Stimulated activated CD4-positive, alpha-beta T cell treated with anti-CD3 and anti-CD28 coated beads, Interleukin-12 subunit alpha, Interleukin-12 subunit beta, amount 100 ng/mL, for 4 hours (primary cell): Measurements from ENCODE around the gene GALK2.
"Not testable (repeated sequence)": the region's sequence is repeated elsewhere in the genome, so short reads cannot be mapped to it uniquely, and the experiment has no call there.

Source experiments
- DNase-seq: peaks from one replicate; pipeline ENCODE4 v3.0.0-alpha.2; 2020

GALK2 gene

DNA sequence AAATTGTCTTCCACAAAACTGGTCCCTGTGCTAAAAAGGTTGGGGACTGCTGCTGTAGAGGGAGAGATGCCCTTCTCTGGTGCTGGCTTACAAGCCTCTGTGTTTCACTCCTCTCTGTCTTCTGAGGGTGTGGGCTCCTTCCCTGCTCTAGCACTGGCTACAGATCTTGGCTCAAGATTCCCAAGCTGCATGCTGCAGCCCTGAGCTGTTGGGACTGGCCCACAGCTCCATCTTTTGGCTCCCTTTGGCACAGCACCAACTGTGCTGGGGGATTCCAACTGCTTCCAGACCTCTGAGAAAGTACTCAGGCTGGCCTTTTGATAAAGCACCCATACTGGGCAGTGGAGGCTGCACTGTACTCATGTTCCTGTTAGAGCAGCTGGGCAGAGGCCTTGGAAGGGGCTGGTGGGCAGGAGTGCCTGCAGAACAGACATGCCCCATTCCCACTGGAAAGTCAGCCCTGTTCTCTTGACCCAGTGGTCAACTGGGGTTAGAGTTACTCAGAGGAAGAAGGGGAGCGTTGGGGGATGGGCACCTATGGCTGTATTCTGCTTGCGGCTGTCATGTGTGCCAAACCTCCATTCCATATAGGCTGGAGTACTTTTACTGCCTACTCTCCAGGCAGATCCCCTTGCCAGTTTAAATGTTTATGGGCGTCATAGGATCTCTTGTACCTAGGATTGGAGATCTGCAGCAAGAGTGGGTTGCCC lies 55.7 kb downstream of the GALK2 start:
- DNase-seq = no peak

DNA sequence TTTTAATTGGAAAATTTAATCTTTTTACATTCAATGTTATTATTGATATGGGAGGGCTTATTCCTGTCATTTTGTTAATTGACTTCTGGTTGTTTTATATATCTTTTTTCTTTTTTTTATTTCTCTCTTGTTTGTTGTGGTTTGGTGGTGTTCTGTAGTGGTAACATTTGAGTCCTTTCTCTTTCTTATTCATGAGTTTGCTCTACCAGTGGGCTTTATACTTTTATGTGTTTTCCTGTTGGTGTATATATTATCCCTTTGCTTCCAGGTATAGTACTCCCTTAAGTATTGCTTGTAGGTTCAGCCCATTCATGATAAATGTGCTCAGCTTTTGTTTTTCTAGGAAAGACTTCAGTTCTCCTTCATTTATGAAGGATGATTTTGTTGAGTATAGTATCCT lies 57.6 kb downstream of the GALK2 start:
- no peak for DNase-seq

DNA sequence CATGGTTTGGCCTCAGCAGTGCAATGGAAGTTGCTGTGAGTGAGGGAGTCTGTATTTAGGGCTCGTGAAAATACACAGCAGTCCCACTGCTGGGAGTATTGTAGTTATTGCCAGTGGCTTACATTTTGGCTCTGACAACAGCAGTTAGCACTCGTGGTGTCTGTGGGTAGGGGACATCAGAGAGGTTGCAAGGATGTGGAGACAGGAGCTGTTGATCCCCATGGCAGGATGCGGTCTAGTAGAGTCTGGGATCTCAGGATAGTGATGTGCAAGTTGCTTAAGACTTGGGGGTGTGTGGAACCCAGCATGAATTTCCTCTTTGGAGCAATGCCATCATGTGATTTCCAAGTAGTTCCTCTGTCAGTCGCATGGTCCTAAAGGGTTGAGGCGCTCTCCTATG lies 59.9 kb downstream of the GALK2 start:
- DNase-seq = no peak

DNA sequence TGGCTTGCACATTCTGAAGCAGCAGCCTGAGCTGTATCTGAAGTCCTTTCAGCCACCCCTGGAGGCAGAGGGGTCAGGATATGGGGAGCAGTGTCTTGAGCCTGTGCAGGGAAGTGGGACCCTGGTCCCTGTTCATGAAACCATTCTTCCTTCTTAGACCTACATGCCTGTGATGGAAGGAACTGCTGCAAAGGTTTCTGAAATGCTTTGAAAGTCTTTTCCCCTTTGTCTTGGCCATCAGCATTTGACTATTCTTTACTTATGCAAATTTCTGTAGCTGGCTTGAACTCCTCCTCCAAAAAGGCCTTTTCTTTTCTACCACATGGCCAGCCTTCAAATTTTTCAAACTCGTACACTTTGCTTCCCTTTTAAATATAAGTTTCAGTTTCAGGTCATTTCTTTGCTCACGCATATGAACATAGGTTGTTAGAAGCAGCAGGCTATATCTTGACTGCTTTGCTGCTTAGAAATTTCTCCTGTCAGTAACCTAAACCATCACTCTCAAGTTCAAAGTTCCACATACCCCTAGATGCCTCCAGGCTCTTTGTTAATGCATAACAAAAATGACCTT lies 62.3 kb downstream of the GALK2 start:
- DNase-seq = no peak

DNA sequence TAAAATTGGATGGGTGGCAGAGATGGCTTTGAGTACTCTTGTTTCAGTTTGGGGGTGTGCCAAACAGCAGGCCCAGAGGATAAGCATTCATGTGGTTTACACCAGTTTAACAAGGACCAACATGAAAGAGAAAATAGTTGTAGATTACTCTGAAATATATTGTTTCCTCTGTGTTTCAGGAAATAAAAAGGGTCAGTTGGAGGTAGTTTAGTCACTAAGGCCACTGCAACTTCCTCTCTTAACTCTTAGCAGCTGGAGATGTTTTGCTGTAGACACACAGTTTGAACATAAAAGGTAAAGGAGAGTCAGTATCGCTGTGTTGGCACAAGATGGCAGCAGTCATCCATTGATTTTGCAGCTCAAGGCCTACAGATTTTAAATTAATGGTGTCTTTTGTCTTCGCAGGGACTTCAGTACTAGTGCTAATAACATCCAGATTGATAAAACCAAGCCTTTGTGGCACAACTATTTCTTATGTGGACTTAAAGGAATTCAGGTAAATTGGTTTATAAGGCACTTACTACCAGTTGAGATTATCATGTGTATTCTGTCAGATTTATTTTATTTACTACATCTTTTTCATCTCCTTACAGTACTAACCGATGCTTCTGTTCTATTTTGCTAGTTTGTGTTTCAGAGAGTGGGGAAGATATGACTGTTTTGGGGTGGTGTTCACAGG lies 65.5 kb downstream of the GALK2 start:
- peak; percentile 10 for DNase-seq

DNA sequence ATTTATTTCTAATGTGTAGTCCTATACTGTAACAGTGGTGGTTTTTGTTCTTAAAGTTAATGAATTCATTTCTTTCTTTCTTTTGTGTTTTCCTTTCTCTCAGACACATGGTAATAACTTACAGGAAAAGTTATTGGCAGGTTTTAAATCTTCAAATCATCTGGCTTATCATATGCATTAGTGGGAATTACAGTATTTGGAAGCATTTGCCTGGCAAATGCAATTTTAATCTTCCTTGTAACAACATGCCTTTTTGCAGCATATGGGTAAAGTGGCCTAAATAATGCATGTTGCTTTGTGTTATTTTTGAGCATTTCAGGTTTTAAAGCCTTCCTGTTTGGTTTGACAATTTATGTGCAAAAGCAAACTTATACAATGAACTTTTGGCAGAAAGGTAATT lies 66.8 kb downstream of the GALK2 start:
- DNase-seq = no peak

DNA sequence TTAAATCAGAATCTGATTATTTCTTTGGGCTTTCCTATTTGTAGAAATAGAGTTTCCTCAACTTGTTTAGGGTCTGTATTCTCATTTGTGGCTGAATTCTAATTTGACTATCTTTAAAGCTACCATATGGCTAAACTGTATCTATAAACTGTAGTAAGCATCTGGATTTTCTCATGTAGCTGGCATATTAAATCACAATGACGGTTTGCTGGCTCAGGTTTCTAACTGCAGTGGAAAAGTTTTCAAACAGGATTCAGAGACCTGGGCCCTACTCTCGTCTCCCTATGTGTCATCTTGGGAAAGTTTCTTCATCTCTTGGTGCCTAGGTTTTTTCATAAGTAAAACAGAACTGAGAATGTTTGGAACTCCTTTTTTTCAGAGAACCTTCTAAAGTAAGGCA lies 68.3 kb downstream of the GALK2 start:
- no peak for DNase-seq

DNA sequence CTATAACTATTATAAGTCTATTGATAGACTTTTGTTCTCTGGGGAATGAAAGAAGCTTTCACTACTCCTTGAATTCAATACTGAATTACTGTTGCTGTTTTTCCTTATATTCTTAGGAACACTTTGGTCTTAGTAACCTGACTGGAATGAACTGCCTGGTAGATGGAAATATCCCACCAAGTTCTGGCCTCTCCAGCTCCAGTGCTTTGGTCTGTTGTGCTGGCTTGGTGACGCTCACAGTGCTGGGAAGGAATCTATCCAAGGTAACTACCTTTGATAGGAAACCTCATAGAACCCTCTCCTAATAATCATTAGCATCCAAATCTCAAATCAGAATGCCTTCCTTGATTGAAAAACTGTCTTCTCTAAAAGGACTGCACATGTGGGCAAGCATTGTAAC lies 69.1 kb downstream of the GALK2 start:
- no peak for DNase-seq

DNA sequence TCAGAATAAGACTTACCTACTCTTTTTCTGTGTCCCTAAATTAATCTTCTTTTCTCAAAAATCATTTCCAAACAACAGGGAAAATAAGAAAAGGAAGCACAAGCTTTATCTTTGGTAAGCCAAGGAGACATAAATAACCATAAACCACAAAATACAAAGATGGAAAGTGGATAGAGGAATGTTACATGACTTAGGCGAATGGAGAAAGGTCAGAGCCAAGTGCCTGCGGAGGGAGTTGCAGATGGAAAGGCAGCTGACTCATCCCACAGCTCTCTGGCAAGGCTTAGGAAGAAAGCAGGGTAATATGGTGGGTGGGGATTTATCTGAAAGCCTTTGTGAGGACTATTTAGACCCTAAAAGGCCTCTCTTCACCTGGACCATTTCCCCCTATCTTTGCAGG lies 72.8 kb downstream of the GALK2 start:
- no peak for DNase-seq

DNA sequence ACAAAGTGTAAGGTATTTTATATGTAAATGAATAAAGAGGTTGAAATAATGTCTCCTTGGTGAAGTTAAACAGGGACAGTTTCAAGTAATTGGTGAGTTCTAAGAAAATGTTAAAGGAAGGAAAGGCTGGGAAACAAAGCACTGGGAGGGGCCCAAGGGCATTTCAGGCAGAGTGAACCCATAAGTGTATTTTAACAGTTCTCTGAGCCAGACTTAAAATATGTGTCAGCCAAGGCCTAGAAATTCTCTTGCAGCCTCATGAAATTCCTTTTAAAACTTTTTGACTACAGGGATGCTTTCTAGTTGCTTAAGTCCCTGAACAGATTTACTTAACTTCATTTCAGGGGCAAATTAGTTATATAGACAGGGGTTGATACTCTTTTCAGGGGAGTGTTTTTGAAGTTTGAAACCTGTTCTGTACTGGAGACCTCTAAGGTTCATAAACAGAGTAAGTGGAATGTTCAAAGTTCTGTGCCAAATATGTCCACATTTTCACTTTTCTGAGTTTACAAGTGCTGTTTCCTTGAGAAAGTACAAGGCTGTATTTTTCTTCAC lies 77.6 kb downstream of the GALK2 start:
- DNase-seq = no peak

DNA sequence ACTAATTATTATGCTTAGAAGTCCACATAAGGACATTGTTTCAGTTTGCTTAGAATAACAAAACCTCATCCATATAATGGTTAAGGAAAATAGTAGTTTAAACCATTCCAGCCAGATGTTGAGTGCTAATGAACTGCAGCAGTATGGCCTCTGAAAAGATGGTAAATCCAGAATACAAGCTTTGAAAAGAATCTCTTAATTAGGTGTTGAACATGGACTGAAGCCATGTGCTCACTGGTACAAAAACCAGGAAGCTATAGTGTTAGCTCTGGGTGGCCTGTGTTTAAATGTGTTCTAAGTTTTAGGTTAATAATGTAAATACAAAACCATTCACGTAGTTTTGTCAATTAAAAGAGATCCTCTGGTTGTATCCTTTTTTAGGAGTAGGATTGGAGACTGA lies 78.2 kb downstream of the GALK2 start:
- DNase-seq = no peak

DNA sequence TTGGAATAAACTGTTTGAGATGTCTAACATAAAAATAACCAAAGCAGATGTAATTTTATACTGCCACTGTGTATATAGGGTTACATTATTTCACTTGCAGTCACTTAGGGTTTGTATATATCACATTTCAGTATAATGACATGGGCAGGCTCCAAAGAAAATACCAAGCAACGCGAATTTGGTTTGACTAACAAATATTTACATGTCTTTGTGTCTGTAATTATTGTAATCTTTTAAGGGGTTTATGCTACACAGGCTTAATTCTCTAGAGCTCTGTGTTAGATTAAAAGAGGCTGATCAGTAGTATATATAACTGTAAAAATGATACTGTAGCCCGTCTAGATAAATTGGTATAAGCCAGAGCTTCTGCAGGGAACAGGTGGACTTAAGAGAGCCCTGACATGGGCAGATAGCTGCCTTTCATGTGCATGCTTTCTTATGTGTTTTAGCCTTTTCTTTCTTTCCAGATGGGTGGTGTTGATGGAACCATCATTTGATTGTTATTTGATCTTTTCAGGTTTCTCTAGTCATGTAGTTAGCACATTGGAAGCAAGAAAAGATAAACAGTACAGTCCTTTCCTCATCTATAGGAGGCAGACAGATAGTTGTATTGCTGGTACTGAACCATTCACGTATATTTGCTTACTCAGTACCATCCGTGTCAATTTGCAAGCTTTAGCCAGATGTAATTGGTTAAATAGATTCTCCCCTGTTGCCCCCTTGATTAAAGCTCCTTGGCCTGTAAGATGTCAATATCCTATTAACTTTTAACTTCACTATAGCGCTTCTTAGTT lies 86.1 kb downstream of the GALK2 start:
- DNase-seq = no peak

DNA sequence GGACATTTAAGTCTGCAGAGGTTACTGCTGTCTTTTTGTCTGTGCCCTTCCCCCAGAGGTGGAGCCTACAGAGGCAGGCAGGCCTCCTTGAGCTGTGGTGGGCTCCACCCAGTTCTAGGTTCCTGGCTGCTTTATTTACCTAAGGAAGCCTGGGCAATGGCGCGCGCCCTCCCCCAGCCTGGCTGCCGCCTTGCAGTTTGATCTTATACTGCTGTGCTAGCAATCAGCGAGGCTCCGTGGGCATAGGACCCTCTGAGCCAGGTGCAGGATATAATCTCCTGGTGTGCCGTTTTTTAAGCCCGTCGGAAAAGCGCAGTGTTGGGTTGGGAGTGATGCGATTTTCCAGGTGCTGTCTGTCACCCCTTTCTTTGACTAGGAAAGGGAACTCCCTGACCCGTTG lies 95.1 kb downstream of the GALK2 start:
- DNase-seq = not testable (repeated sequence)

DNA sequence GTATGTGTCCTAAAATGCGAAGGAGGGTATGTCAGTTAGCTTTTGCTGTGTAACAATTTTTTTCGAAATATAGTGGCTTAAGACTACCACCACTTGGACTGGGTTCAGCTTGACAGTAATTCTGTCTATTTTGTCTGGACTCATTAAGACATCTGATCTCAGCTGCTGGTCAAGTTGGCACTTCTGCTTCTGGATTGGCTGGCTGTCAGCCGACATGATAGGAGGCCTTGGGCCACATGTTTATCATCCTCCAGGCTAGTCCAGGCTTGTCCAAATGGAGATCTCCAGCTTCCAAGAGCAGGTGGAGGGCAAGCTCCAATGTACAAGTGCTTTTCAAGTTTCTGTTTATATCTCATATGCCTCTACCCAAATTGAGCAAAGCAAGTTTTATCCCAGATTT lies 95.9 kb downstream of the GALK2 start:
- no peak for DNase-seq

DNA sequence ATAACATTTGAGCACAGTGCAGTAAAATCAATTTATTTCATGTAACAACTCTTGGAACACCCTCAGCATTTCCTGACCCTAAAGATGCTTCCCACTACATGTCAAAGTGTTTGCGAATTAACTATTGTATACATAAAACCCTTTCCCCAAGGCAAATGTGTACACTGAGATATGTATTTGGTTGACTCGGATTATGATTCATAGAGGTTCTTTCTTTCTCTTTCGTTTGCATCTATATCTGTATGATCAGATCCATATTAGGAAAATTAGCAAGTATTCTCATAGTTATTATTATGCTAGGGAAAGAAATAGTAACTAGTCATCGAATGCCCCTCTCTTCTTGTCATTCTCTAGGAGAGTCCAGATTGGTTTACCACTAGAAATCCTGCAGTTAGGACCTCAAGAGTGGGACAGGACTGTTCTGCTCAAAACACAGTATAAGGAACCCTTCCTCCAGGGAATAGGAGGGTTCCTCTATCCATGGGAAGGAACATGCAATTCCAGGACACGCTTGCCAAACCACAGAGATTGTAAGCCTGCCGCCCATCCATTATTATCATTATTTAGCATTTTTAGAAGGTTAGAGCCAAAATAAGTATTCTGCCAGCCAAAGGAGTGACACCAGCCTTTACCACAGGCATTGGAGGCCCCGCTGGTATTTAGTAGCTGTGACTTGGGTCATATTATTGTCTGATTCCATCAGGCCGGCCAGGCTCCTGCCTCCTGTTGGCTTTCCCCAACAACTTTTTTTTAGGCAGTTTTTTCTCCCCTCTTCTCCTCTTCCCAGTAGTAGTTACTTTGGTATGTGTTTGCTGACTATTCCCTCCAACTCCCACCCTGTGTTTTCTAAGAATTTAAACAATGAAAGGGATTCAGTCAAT lies 100.7 kb downstream of the GALK2 start:
- no peak for DNase-seq

DNA sequence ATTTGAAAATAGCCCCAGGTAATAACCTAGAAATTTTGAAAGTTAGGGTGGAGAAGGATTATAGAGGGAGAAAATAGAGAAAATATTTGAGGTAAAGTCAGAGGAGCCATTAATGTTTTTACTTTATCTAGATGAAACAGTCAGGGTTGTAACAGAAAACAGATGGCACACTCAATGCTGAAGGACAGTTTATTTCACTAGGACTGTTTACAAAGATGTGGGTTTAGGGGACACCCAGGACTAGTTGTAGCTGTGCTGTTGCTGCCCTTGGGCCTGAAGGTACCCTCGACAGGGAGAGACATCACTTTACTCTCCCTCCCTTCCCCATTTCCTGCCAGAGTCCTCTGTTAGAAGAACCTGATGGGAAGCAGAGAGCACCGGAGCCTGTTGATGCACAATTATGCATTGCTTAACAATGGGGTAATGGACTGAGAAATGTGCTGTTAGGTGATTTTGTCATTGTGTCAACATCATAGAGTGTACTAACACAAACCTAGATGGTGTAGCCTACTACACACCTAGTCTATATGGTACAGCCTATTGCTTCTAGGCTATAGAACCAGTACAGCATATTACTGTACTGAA lies 103.8 kb downstream of the GALK2 start:
- DNase-seq = no peak

DNA sequence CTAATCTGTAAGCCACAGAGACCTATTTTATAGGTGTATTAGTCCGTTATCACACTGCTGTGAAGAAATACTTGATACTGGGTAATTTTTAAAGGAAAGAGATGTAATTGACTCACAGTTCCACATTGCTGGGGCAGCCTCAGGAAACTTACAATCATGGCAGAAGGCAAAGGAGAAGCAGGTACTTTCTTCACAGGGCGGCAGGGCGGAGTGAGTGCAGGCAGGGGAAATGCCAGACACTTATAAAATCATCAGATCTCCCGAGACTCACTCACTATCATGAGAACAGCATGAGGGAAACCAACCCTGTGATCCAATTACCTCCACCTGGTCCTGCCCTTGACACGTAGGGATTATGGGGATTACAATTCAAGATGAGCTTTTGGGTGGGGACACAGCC lies 108.7 kb downstream of the GALK2 start:
- no peak for DNase-seq

DNA sequence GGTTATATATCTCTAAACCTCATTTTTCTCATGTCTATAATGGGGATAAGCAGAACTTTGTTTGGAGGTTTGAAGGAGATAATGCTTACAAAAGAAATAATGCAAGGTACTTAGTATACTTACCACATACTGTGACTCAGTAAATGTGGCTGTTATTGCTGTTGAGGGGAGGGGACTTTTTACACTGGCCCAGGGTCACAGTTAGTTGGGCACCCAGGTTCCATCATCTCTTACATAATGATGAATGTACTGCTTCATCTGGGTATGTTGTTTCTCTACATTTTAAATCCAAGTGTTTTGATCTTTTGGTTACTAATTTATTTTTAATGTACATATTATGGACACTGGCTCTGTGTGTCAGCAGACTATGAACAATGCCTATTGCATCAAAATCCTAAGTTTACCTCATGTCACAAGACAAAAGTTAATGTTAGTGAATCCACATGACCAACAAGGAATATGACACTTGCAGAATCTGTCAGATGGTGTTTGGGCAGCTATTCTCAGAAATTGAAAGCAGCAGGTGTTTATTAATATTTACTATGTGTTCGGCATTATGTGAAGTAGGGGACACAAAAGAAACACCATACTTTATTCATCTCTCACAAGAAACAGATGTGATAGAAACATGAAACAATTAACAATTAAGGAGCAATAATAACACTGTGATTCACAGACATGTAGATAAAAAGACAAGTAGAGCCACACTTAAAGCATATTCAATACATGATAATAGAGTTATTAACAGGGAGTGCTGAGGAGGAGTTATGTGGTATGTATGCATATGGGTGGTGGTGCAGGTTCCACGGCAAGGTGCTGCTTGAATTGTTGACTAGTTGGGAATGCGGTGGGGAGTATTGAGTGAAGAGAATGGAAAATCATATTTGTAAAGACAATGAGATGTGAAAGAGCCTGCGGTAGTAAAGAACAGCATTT lies 109.7 kb downstream of the GALK2 start:
- no peak for DNase-seq

DNA sequence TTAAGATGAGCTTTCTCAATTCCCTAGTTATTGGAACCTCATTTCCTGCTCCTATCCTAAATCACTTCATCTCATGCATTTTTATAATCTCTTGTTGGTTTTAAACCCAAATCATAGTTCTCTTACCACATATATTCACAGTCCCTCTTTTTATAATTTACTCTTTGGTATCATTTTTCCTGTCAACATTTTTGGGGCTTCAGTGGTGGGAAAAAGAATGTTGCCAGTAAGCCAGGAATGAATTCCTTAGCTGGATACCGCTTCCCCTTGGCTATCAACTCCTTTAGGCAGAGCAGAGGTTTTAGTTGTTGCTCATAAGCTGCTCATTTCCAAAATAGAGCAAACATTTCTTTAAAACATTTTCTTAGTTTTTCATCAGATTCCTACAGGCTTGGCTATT lies 112.3 kb downstream of the GALK2 start:
- no peak for DNase-seq

DNA sequence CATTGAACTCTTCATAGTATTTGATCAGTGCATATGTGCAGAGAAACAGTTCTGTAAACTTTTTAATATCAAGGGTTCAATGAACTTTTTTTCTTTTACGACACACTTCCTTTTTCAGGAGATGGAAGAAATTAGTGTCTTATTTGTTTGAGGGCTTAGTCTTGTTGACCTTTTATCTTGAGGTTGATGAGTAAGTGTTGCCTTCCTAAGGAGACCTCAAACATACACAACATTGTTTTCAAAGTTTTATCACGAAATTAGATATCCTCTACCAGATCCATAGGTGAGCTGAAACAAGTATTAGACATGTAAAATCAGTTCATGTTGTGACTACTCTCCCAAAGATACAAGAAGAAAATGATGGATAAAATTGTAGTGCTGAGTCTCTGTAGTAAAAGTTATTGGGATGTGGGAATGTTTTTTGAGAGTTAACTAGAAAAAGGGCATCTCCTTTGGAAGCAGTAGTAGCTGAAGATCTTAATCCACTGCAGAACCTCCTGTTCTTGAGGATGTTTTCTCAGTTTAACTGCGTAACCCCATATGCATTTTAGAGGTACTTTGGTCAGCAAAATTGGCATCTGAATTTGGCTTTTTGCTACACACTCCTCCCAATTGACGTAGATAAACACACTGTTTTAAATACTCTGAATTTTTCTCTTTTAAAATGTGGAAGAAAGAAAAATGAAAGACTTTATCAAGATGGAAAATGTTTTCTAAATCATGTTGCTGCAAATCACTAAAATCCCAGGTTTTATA lies 116.8 kb downstream of the GALK2 start:
- no peak for DNase-seq
